HG03432 (cell line): ENCODE measurements around the gene SRPRA.
A peak's percentile ranks its signal among the peaks of the same experiment; 100 is the strongest.
"Not testable (repeated sequence)": the region's sequence is repeated elsewhere in the genome, so short reads cannot be mapped to it uniquely, and the experiment has no call there.

Experiments used
- ATAC-seq: cut with Tn5 transposase; IDR thresholded peaks from one replicate; pipeline ENCODE4 v1.9.1; 2021; ENCODE audit warnings: mild to moderate bottlenecking, moderate library complexity; ENCODE audit not compliant: unreplicated experiment

Gene SRPRA

GRCh38 chr11:126288237-126288636 is 19.5 kb upstream of the SRPRA start:
- ATAC-seq, result no peak

- ATAC-seq, result peak; percentile 55
These were observed 16.1 kb upstream of the SRPRA start for GRCh38 chr11:126284829-126285228.

GRCh38 chr11:126282736-126283591 is 14.3 kb upstream of the SRPRA start, which contains the start of gene TIRAP:
Gene TIRAP, plus strand, starts transcription at chr11:126283093. Its CDS starts 7,802 bp downstream, at chr11:126290895.
- peak; percentile 77 for ATAC-seq

GRCh38 chr11:126282361-126282735 is 13.7 kb upstream of the SRPRA start:
- ATAC-seq, result peak; percentile 29

- no peak for ATAC-seq
These were observed 13.0 kb upstream of the SRPRA start for GRCh38 chr11:126281666-126282175.

GRCh38 chr11:126281245-126281644 is 12.6 kb upstream of the SRPRA start:
- ATAC-seq, result no peak

GRCh38 chr11:126280595-126280994 is 11.9 kb upstream of the SRPRA start:
- ATAC-seq, result no peak

- no peak for ATAC-seq
These were observed 10.5 kb upstream of the SRPRA start for GRCh38 chr11:126279191-126279590.

GRCh38 chr11:126277780-126278179 is 9.1 kb upstream of the SRPRA start:
- ATAC-seq, result no peak

GRCh38 chr11:126277322-126277721 is 8.6 kb upstream of the SRPRA start:
- no peak for ATAC-seq

GRCh38 chr11:126268361-126268707 is 361 bp downstream of the SRPRA start:
- ATAC-seq, result no peak

- no peak for ATAC-seq
These were observed 1.0 kb downstream of the SRPRA start for GRCh38 chr11:126267650-126268049.

GRCh38 chr11:126265811-126266210 is 2.9 kb downstream of the SRPRA start:
- ATAC-seq, result no peak

GRCh38 chr11:126263489-126263888 is 5.2 kb downstream of the SRPRA start:
- no peak for ATAC-seq

GRCh38 chr11:126262216-126262615 is 6.5 kb downstream of the SRPRA start:
- no peak for ATAC-seq

GRCh38 chr11:126257764-126258163 is 10.9 kb downstream of the SRPRA start:
- no peak for ATAC-seq

- ATAC-seq, result no peak
These were observed 11.6 kb downstream of the SRPRA start for GRCh38 chr11:126257144-126257543.

GRCh38 chr11:126256216-126256615 is 12.5 kb downstream of the SRPRA start:
- no peak for ATAC-seq

GRCh38 chr11:126255507-126255906 is 13.2 kb downstream of the SRPRA start:
- ATAC-seq, result not testable (repeated sequence)

- no peak for ATAC-seq
These were observed 13.9 kb downstream of the SRPRA start for GRCh38 chr11:126254819-126255218.

- no peak for ATAC-seq
These were observed 15.4 kb downstream of the SRPRA start for GRCh38 chr11:126253265-126253664.

- ATAC-seq, result no peak
These were observed 22.1 kb downstream of the SRPRA start for GRCh38 chr11:126246636-126247035.

GRCh38 chr11:126233391-126233790 is 35.3 kb downstream of the SRPRA start:
- no peak for ATAC-seq
